OCI-LY1 (cell line): ENCODE data around the gene FAM227A.

Source experiments
- H2AFZ ChIP-seq: fragments of 200-600 bp; sonication (generic), shearing (Covaris generic); 2 replicates; pipeline ENCODE4 v1.6.0; 2014; ENCODE audit warnings: antibody characterized with exemption, mild to moderate bottlenecking, low read length
- H3F3A ChIP-seq: fragments of 200-600 bp; sonication (generic), shearing (Covaris generic); 2 replicates; pipeline ENCODE4 v1.6.0; 2014; ENCODE audit warnings: mild to moderate bottlenecking, antibody characterized with exemption, low read length, moderate library complexity; ENCODE audit not compliant: insufficient read depth
- H3K27ac ChIP-seq: fragments of 200-600 bp; sonication (generic); 2 replicates; pipeline ENCODE4 v1.5.1; 2014; ENCODE audit warnings: low read length, mixed run types, mild to moderate bottlenecking, low read depth; ENCODE audit not compliant: poor library complexity, severe bottlenecking
- H3K27me3 ChIP-seq: fragments of 200-600 bp; sonication (generic); 2 replicates; pipeline ENCODE4 v1.6.0; 2014; ENCODE audit warnings: antibody characterized with exemption, mild to moderate bottlenecking, low read length, moderate library complexity; ENCODE audit not compliant: insufficient read depth
- H3K36me3 ChIP-seq: fragments of 200-600 bp; sonication (generic); 2 replicates; pipeline ENCODE4 v1.6.1; 2014; ENCODE audit warnings: mild to moderate bottlenecking, antibody characterized with exemption, low read length, moderate library complexity, mixed read lengths; ENCODE audit not compliant: insufficient read depth
- H3K4me1 ChIP-seq: fragments of 200-600 bp; sonication (generic); 2 replicates; pipeline ENCODE4 v1.5.1; 2014; ENCODE audit warnings: mild to moderate bottlenecking, low read length, moderate library complexity; ENCODE audit not compliant: insufficient read depth, severe bottlenecking
- H3K4me2 ChIP-seq: fragments of 200-600 bp; sonication (generic), shearing (Covaris generic); 2 replicates; pipeline ENCODE4 v1.6.1; 2014; ENCODE audit warnings: low read length
- H3K4me3 ChIP-seq: fragments of 200-600 bp; sonication (generic); 2 replicates; pipeline ENCODE4 v1.5.1; 2014; ENCODE audit warnings: low read length, low read depth, mild to moderate bottlenecking, mixed read lengths; ENCODE audit not compliant: poor library complexity, severe bottlenecking
- H3K79me2 ChIP-seq: fragments of 200-600 bp; shearing (Covaris generic); 2 replicates; pipeline ENCODE4 v1.6.1; 2016; ENCODE audit warnings: mixed run types, low read length, mixed read lengths; ENCODE audit not compliant: insufficient read depth
- H3K9ac ChIP-seq: fragments of 200-600 bp; sonication (generic), shearing (Covaris generic); 2 replicates; pipeline ENCODE4 v1.6.1; 2014; ENCODE audit warnings: mild to moderate bottlenecking, low read length, mixed read lengths
- H3K9me2 ChIP-seq: fragments of 200-600 bp; sonication (generic), shearing (Covaris generic); 2 replicates; pipeline ENCODE4 v1.6.1; 2014; ENCODE audit warnings: low read depth, mild to moderate bottlenecking, low read length, mixed read lengths
- H3K9me3 ChIP-seq: fragments of 200-600 bp; shearing (Covaris generic); 2 replicates; pipeline ENCODE4 v1.6.1; 2014; ENCODE audit warnings: low read length, mixed read lengths
- H4K20me1 ChIP-seq: fragments of 200-600 bp; sonication (generic), shearing (Covaris generic); 2 replicates; pipeline ENCODE4 v1.6.0; 2016; ENCODE audit warnings: mild to moderate bottlenecking, low read length; ENCODE audit not compliant: insufficient read depth
- CTCF ChIP-seq: fragments of 200-600 bp; sonication (generic), shearing (Covaris generic); IDR thresholded peaks from 2 replicates; pipeline ENCODE4 v1.5.1; 2017; ENCODE audit warnings: mild to moderate bottlenecking, antibody characterized with exemption, low read length, moderate library complexity, mixed read lengths
- EZH2 ChIP-seq: fragments of 200-600 bp; sonication (generic), shearing (Covaris generic); IDR thresholded peaks from 2 replicates; pipeline ENCODE4 v1.8.0; 2017; ENCODE audit warnings: borderline replicate concordance, mixed run types, mild to moderate bottlenecking, antibody characterized with exemption, low read length, moderate library complexity, mixed read lengths

Gene FAM227A

DNA sequence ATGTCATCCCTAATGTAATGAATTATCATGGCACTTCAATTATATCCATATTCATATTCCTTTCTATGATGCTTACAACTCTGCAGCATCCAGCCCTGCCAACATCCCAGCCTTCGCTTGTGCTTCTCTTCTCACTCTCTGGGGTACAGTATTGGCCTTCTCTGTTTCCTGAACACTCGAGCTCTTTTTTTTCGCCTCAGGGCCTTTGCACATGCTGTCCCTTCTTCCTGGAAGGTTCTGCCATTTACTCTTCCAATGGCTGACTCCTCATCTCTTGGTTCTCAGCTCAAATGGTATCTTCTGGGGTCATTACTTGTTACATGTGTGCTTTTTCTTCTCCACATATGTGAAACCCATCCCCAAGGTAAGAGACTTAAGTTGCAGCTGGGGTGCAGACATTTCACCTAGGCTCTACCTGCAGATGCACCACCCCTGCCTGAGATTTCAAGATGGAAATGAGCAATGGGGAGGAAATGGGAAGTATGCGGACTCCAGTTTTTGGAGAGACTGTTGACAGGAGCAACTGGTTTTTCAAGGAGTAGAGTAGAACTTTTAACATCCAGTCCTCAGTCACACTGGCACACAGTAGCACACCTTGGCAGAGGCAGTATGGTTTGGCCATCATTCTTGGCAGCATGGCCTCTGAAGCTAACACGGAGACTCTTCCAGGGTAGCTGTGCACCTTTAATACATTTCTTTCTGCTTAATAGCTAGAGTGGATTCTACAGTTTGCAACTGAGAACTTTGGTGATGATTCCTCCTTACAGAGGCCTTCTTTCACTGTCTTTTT, 43.8 kb downstream of the FAM227A start:
- H3K9me2 ChIP-seq = no peaks in the 10 kb centered on the region

DNA sequence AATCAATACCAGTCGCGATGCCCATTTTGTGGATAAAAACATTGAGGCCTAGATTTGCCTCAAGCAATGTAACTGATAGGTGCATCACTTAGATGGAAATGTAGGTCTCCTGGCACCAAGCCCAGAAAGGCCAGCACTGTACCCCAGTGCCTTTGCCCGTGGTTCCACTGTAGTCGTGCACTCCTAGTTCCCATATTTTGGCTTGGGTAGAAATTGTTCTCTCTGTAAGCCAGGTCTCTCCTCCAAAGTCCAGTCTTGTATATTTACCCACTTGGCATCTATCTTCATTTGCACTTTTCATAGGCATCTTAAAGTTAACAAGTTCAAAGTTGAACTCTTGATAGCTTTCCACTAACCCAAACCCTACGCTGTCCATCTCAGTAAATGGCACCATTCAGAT, 44.6 kb downstream of the FAM227A start:
- Histone ChIP-seq H3K27ac (no peak overlapping the region), H3K9me2 (no peaks in the 10 kb centered on the region), H3F3A (no peaks in the 10 kb centered on the region), H3K9ac (no peak overlapping the region), H3K4me3 (no peak overlapping the region), H3K27me3 (no peaks in the 10 kb centered on the region), H2AFZ (no peak overlapping the region), H3K4me2 (no peak overlapping the region), H3K4me1 (no peaks in the 10 kb centered on the region), H4K20me1 (no peaks in the 10 kb centered on the region), H3K36me3 (no peaks in the 10 kb centered on the region), H3K79me2 (no peaks in the 10 kb centered on the region), H3K9me3 (no peaks in the 10 kb centered on the region)
- TF ChIP-seq CTCF (no peak), EZH2 (no peak)

More for the DNA sequence above, 43.8 kb downstream of the FAM227A start:
- no peak overlapping the region for H3K27ac ChIP-seq
- no peaks in the 10 kb centered on the region for H3K9me3 ChIP-seq
- H3K27me3 ChIP-seq = no peaks in the 10 kb centered on the region
- H3K36me3 ChIP-seq = no peaks in the 10 kb centered on the region
- no peak for TF ChIP-seq CTCF
- TF ChIP-seq EZH2 = no peak
- no peak overlapping the region for H3K9ac ChIP-seq
- H3K79me2 ChIP-seq = no peaks in the 10 kb centered on the region
- no peaks in the 10 kb centered on the region for H4K20me1 ChIP-seq
- H3K4me2 ChIP-seq = no peak overlapping the region
- no peaks in the 10 kb centered on the region for H3F3A ChIP-seq
- H3K4me1 ChIP-seq = no peaks in the 10 kb centered on the region
- no peak overlapping the region for H2AFZ ChIP-seq
- no peak overlapping the region for H3K4me3 ChIP-seq

- Histone ChIP-seq H3K4me1 (no peaks in the 10 kb centered on the region), H3K4me3 (no peak overlapping the region), H3K9me2 (no peaks in the 10 kb centered on the region), H3K9ac (no peak overlapping the region), H2AFZ (no peak overlapping the region), H4K20me1 (no peaks in the 10 kb centered on the region), H3K27ac (no peak overlapping the region), H3K36me3 (no peaks in the 10 kb centered on the region), H3K79me2 (no peaks in the 10 kb centered on the region), H3K4me2 (no peak overlapping the region), H3K27me3 (no peaks in the 10 kb centered on the region), H3K9me3 (no peaks in the 10 kb centered on the region), H3F3A (no peaks in the 10 kb centered on the region)
- TF ChIP-seq EZH2 (no peak), CTCF (no peak)
Observed at GRCh38 chr22:38610234-38610633, 46.0 kb downstream of the FAM227A start.
